Skeletal muscle cell (primary cell): ENCODE data around the gene ASAP2.
"Not testable (repeated sequence)": the region's sequence is repeated elsewhere in the genome, so short reads cannot be mapped to it uniquely, and the experiment has no call there.

Experiments used
- DNase-seq: peaks from one replicate; pipeline ENCODE4 v3.0.0-alpha.2; 2010; ENCODE audit warnings: low read depth
- H3K4me3 ChIP-seq: 2 replicates; pipeline ENCODE4 v1.5.1; 2011; ENCODE audit warnings: low read depth, mild to moderate bottlenecking, control low read depth, low read length, moderate library complexity

The ASAP2 gene

GRCh38 chr2:9207641-9208311 lies 1.2 kb downstream of the ASAP2 start:
- H3K4me3 ChIP-seq = peak overlapping the region; percentile 92
- no peak for DNase-seq

DNA sequence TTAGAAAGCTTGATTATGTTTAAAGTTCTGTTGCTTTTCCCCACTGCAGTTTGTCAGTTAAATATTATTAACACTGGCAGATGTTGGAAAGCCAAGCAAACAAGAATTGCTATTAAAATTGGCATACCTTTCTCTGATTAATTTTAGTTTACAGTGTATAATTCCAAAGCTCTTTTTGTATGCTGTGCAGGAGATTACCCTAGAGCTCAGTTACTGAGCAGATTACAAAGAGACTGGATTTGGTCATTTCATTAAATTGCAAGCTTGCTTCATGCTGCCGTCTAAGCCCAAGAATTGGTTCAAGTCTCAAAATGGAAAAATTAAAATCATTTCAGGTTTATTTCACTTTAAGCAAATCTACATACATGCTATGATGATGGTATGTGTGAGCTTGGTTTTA lies 2.3 kb downstream of the ASAP2 start:
- peak overlapping the region; percentile 92 for H3K4me3 ChIP-seq
- DNase-seq = no peak

GRCh38 chr2:9210030-9210429 lies 3.4 kb downstream of the ASAP2 start:
- DNase-seq = no peak
- no peak overlapping the region for H3K4me3 ChIP-seq

DNA sequence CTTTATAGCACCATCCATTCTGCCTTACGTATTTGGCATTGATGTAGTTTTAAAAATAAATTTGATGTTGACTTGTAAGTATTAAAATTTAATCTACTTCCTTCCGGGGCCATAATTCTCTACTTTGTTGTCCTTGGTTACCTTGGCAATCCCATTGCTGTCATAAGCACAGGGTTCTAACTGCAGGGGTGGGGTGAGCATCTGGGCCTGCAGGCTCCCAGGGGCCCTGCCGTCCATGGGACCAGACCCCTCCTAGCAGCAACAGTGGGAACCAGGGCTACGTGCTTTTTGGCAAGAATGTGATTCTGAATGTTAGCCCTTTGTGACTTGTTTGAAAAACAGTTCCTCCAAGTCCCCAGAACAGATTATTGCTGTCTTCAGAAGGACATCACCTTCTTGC lies 4.9 kb downstream of the ASAP2 start:
- no peak for DNase-seq
- no peak overlapping the region for H3K4me3 ChIP-seq

- DNase-seq = no peak
- H3K4me3 ChIP-seq = no peak overlapping the region
Observed at GRCh38 chr2:9212010-9212635, 5.5 kb downstream of the ASAP2 start.

DNA sequence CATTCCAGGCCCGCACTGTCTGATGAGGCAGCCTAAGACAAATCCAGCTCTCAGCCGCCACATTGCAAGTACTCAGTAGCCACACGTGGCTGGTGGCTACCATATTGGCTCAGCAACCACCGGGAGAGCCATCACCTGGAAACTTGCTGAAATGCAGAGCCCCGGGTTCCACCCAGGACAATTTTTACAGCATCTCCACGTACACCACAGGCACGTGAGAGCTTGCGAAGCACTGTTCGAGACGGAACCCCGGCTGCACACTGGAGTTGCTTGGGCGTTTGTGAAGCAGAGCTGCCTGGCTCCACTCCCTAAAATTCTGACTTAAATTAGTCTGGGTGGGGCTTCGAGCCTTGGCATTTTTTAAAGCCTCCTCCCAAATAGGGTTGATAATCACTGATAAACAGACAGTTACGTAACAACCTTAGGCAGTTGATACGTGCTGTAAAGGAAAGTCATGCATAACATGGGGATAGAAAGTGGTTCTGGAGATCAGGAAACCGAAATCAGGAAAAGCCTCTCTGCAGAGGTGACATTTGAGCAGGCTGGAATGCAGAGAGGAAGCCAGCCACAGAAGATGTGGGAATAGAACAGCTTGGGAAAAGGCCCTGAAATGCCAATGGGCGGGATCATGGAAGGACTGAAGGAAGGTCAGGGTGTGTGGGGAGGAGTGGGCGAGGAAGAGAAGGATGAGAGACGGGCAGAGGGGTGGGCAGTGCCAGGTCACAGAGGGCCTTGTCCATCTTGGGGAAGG lies 6.2 kb downstream of the ASAP2 start:
- no peak overlapping the region for H3K4me3 ChIP-seq
- DNase-seq = no peak

DNA sequence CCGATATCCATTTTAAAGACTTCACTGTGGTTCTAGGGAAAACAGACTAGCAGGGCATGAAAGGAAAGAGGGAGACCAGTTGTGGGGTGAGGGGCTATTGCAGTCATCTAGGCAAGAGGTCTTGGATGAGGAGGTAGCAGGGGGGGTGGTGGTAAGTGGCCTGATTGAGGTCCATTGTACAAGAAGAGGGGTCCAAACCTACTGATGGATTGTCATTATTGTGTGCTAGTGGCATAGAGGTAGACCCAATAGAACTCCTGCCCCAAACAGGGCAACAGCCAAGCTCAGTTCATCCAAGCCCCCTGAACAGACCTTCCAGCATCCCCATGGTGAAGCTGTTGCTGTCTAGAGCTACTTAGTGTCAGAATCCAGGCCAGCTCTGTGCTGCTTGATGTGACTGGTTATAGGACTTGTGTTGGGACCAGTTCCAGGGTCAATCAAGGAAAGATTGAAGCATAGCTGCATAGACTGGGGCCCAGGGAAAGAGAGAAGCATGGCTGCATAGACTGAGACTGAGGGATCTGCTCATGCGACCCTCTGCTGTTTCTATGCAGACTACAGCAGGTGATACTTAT lies 7.0 kb downstream of the ASAP2 start:
- DNase-seq = no peak

GRCh38 chr2:9214873-9215272 lies 8.3 kb downstream of the ASAP2 start:
- no peak for DNase-seq
- no peak overlapping the region for H3K4me3 ChIP-seq

More for the DNA sequence above, 7.0 kb downstream of the ASAP2 start:
- no peak overlapping the region for H3K4me3 ChIP-seq

GRCh38 chr2:9215680-9216079 lies 9.1 kb downstream of the ASAP2 start:
- H3K4me3 ChIP-seq = no peak overlapping the region
- no peak for DNase-seq

DNA sequence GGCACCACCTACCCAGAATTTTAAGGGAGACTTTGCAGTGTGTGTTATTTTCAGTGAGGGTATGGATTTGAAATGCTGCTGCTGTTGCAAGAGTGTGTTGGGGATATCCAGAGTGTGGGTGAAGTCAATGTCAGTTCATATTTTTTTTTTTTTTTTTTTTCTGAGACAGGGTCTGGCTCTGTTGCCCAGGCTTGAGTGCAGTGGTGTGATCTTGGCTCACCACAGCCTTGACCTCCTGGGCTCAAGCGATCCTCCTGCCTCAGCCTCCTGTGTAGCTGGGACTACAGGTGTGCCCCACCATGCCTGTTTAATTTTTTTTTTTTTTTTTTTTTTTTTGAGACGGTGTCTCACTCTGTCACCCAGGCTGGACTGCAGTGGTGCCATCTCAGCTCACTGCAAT lies 9.5 kb downstream of the ASAP2 start:
- H3K4me3 ChIP-seq, DNase-seq: not testable (repeated sequence)

DNA sequence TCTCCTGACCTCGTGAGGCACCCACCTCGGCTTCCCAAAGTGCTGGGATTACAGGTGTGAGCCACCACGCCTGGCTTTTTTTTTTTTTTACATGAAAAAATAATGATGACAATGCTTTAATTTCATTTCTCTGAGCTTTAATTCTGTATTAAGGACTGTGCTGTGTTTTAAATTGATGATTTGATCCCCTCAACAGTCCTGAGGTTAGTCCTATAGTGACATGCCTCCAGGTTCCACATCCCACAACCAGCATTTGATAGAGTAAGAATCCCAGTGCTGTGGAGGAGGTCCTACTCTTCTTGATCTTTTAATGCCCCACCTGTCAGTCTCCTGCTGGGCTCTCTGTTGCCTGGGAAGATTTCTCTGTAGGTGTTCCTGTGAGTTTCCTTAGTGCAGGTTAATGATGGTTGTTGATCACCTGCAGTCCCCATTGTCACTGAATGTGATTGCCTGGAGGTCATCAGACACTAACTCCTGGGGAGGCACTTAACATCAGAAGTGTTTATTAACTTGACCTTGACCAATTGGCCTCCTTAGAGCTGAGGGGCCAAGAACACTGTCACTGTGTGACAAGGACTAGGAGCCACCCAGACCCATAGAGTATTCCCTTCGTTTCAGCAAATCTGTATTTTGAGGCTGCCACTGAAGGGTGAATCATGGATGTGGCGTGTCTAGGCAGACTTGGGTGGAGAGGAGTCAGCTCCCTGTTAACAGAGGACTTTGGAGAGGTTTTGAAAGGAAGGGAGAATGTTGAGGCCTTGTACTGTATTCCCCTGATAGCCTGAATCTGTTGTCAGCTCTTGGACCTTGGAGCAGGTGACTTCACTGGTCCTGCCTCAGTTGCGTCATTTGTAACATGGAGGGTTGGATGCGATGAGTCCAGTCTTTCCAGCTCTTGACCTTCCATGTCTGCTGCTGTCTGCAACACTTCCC lies 11.5 kb downstream of the ASAP2 start:
- DNase-seq = no peak

DNA sequence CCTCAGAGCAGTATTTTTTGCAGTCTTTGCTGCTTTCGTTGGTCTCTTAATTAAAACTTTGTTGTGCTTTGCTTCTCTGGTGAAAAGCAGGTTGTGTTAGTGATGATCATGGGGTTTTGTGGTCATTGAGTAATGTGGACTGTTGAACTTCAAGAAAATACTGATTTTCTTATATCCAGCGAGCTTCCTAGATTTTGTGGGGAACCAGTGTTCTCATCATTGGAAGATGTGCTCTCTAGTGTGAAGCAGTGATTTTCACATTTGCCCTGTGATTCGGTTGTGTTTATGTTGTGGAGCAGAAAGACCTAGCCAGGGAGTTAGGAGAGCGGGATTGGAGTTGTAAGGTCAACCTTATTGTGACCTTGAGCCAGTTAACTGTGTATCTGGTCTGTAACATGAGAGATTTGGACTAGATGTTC lies 12.4 kb downstream of the ASAP2 start:
- no peak for DNase-seq
- H3K4me3 ChIP-seq = no peak overlapping the region

More for the DNA sequence above, 11.5 kb downstream of the ASAP2 start:
- H3K4me3 ChIP-seq = no peak overlapping the region

GRCh38 chr2:9220201-9220600 lies 13.6 kb downstream of the ASAP2 start:
- no peak for DNase-seq
- no peak overlapping the region for H3K4me3 ChIP-seq

DNA sequence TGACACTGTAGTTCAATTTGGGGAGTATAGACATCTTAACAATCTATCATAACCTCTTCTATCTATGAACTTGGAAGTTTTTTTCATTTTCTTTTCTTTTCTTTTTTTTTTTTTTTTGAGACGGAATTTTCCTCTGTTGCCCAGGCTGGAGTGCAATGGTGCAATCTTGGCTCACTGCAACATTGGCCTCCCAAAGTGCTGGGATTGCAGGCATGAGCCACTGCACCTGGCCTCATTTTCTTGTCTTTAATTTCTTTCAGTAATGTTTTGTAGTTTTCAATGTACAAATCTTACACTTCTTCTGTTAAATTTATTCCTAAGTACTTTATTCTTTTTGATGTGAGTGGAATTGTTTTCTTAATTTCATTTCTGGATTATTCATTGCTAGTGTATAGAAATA lies 14.6 kb downstream of the ASAP2 start:
- no peak for DNase-seq

DNA sequence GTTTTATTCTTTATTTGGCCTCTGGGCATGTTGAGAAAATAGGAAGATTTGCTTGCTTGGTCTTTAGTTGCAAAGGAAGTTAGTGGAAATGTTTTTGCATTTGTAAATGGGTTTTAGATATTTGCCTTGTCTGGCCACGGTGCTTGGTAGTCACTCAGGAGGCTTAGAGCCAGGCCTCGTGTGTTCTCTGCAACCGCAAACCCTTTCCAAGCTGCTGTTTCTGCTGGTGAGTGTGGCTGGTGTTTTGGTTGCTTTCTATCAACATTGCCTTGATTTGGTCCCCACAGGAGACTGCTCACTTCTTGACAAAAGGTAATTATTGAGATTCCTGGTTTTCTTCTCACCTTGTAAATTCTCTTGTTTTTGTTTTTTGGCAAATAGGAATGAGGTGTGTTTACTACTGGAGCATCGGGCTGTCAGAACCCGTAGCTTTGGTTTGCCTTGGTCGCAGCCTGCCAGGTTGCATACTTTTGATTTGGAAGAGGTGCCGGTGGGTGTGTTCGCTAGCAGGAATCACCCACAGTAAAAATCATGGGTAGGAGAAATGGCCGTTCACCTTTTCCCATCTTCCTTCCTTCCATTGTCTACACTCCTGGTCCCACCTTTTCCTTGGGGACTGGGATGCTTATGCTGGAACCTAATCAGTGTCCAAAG lies 15.8 kb downstream of the ASAP2 start:
- no peak for DNase-seq
- H3K4me3 ChIP-seq = no peak overlapping the region

More for the DNA sequence above, 14.6 kb downstream of the ASAP2 start:
- no peak overlapping the region for H3K4me3 ChIP-seq

GRCh38 chr2:9222893-9223287 lies 16.3 kb downstream of the ASAP2 start:
- no peak for DNase-seq
- no peak overlapping the region for H3K4me3 ChIP-seq

DNA sequence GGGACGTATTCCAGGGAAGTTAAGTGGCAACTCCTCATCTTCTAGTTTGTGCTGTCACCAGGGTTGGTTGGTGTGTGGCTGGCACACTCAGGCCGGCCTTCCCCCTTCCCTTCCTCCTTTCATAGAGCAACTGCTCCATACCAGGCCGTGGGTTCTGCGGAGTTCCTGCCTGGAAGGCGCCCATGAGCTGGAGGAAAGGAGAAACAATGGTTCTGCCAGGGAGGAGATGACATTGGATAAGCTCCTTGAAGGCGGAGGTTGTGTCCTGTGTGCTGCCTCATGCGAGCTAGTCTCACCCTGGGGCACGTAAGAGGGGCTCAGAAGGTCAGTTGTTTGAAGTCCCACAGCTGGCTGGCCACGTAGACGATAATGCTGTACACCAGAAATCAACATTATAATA lies 19.2 kb downstream of the ASAP2 start:
- no peak overlapping the region for H3K4me3 ChIP-seq
- no peak for DNase-seq

DNA sequence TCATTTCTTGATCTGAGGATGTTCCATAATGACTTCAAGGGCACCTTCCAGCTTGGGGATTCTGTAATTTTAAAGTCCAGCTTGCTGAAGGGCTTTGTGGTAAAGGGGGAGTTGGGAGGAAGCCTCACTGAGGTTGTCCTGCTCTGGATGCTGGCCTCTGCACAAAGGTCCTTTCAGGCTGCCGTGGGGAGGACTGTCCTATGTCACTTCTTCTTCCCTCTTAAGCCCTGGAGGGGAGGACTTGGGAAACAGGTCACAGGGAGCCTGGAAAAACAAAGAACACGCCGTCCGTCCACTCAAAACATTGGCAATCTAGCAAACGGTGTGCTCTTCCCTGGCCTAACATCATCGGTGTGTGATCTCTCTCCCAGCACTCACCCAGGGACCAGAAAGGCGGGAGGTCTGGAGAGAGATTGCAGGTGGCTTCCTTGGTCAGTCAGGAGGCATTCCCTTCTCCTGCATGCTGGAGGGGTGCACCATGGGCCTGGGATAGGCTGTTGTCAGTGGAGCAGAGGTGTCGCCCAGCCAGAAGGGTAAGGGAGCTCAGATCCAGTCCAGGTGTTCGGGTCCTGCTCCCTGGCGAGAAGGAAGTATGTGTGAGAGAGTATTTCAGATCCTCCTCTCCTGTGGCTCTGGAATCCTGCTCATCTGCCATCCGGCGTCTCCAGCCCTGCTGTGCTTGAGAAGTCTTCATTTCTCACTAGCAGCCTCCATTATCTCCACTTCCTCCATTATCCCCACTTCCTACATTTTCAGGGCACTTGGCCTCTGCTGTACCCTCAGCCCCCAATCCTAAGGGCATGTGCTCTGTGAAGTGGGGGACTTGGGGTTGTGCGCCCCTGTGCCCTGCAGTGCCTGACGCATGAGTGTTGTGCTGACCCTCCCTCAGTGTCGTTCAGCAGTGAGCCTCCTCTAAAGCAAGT lies 20.1 kb downstream of the ASAP2 start:
- H3K4me3 ChIP-seq = no peak overlapping the region
- DNase-seq = no peak
